DND-41 (cell line): ENCODE results near the gene FEM1B.

Experiments used
- ATAC-seq: fragments of 200-7000 bp; cut with Tn5 transposase; 3 replicates; pipeline ENCODE4 v1.9.1; 2021; ENCODE audit warnings: low read depth; ENCODE audit not compliant: insufficient read depth
- DNase-seq: peaks from one replicate; pipeline ENCODE4 v3.0.0-alpha.2; 2020
- H2AFZ ChIP-seq: 2 replicates; pipeline ENCODE4 v1.6.0; 2012; ENCODE audit warnings: low read depth, low read length
- H3K27ac ChIP-seq: 2 replicates; pipeline ENCODE4 v1.5.1; 2012; ENCODE audit warnings: low read length, inconsistent platforms
- H3K27me3 ChIP-seq: fragments of 200-600 bp; sonication (generic); 2 replicates; pipeline ENCODE4 v1.6.0; 2012; ENCODE audit warnings: low read length, mild to moderate bottlenecking, inconsistent platforms; ENCODE audit not compliant: insufficient read depth, poor library complexity
- H3K36me3 ChIP-seq: 2 replicates; pipeline ENCODE4 v1.5.1; 2012; ENCODE audit warnings: low read length, inconsistent platforms; ENCODE audit not compliant: insufficient read depth
- H3K4me1 ChIP-seq: 2 replicates; pipeline ENCODE4 v1.5.1; 2012; ENCODE audit warnings: mild to moderate bottlenecking, low read length; ENCODE audit not compliant: insufficient read depth
- H3K4me2 ChIP-seq: 2 replicates; pipeline ENCODE4 v1.6.0; 2012; ENCODE audit warnings: mild to moderate bottlenecking, moderate library complexity, low read length, inconsistent platforms; ENCODE audit not compliant: insufficient read depth
- H3K4me3 ChIP-seq, 2 experiments: fragments of 200-600 bp in 1 of 2; shearing (Covaris generic) in 1 of 2; 2 replicates each; pipeline ENCODE4 v1.5.1; 2012 to 2016; ENCODE audit warnings: inconsistent platforms in 2 of 2, low read length in 2 of 2, mild to moderate bottlenecking in 2 of 2, low read depth in 1 of 2, moderate library complexity in 1 of 2
- H3K79me2 ChIP-seq: 2 replicates; pipeline ENCODE4 v1.6.0; 2012; ENCODE audit warnings: low read length, inconsistent platforms; ENCODE audit not compliant: insufficient read depth
- H3K9ac ChIP-seq: 2 replicates; pipeline ENCODE4 v1.6.0; 2012; ENCODE audit warnings: low read depth, mild to moderate bottlenecking, inconsistent platforms, low read length, moderate library complexity
- H3K9me3 ChIP-seq: 2 replicates; pipeline ENCODE4 v1.5.1; 2012; ENCODE audit warnings: low read length, moderate library complexity, mild to moderate bottlenecking, inconsistent platforms; ENCODE audit not compliant: insufficient read depth, severe bottlenecking
- H4K20me1 ChIP-seq: 2 replicates; pipeline ENCODE4 v1.6.0; 2012; ENCODE audit warnings: low read length; ENCODE audit not compliant: insufficient read depth
- CTCF ChIP-seq: IDR thresholded peaks from 2 replicates; pipeline ENCODE4 v1.5.1; 2012; ENCODE audit warnings: borderline replicate concordance, low read length, moderate library complexity, mild to moderate bottlenecking; ENCODE audit not compliant: poor library complexity, severe bottlenecking; ENCODE audit errors: extremely low read depth
- EZH2 ChIP-seq: IDR thresholded peaks from 3 replicates; pipeline ENCODE4 v1.6.1; 2012; ENCODE audit warnings: borderline replicate concordance, low read depth, mild to moderate bottlenecking, moderate library complexity, low read length, inconsistent platforms; ENCODE audit not compliant: severe bottlenecking

The FEM1B gene

DNA sequence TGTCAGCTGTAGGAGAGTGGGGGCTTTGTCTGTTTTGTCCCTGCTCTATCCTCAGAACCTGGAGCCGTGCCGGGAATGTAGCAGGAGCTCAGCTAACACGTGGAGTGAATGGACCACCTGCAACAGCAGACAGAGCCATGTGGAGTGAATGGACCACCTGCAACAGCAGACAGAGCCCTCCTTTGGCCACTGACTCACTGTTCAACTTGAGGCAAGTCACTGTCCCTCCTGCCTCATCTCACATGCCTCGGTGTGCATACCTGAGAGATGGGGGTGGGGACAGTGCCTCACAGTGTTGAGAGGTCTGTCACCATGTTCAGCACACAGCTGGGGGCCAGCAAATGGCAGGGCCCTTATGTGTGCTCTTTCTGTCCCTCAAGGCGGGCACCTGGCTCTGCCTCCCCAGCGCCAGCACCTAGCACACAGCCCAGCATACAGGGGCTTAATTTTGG lies 27.9 kb downstream of the FEM1B start:
- Histone ChIP-seq H4K20me1 (no peaks in the 10 kb centered on the region), H3K27ac (no peak overlapping the region), H2AFZ (no peak overlapping the region), H3K4me2 (no peak overlapping the region), H3K27me3 (no peaks in the 10 kb centered on the region), H3K79me2 (no peaks in the 10 kb centered on the region), H3K9ac (no peak overlapping the region), H3K9me3 (no peaks in the 10 kb centered on the region), H3K36me3 (no peaks in the 10 kb centered on the region), H3K4me3 (no peak overlapping the region), H3K4me1 (no peaks in the 10 kb centered on the region)
- DNase-seq, result no peak
- no peak for ATAC-seq
- TF ChIP-seq EZH2 (no peak), CTCF (no peak)

DNA sequence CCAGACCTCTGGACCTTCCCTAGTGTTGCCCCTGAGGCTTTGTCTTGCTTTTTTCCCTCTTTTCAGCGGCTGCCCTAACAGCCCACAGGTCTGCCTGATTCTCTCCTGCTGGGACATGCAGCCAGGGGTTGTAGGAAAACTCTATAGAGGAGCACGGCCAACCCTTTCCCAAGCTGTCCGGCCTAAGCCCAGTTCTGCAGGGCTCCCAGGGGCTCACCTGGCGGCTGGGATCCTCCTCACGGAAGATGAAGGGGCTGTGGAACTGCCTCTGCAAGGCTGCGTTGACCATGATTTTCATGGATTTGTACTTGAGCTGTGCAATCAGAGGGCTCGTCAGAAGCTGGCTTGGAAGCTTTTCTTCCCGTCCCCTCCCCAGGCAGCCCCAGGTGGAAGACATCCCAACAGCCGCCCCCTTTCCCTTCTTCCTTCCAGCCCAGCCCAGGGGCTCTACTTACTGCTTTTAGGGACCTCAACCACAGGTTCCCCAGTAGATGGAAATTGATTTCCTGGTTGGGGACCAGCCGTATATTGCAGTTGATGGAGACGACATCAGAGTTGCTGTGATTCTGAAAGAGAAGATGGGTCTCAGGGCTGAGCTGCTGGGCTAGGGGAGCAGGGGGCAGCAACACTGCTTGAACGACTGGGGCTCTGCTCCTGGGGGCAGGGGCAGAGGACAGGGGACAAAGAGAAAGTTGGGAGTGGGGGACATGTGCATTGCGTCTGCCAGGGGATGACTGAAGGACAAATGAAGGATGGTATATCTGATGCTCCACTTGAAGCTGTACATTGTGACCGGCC lies 29.8 kb downstream of the FEM1B start:
- H3K4me2 ChIP-seq, result no peak overlapping the region
- ATAC-seq (no peak), DNase-seq (no peak)
- no peaks in the 10 kb centered on the region for H3K79me2 ChIP-seq
- TF ChIP-seq CTCF (no peak), EZH2 (no peak)
- H3K4me3 ChIP-seq, result no peak overlapping the region
- H3K27me3 ChIP-seq, result no peaks in the 10 kb centered on the region
- H4K20me1 ChIP-seq, result no peaks in the 10 kb centered on the region
- no peak overlapping the region for H3K9ac ChIP-seq
- no peaks in the 10 kb centered on the region for H3K4me1 ChIP-seq
- no peak overlapping the region for H2AFZ ChIP-seq
- H3K27ac ChIP-seq, result no peak overlapping the region
- no peaks in the 10 kb centered on the region for H3K36me3 ChIP-seq
- H3K9me3 ChIP-seq, result no peaks in the 10 kb centered on the region

DNA sequence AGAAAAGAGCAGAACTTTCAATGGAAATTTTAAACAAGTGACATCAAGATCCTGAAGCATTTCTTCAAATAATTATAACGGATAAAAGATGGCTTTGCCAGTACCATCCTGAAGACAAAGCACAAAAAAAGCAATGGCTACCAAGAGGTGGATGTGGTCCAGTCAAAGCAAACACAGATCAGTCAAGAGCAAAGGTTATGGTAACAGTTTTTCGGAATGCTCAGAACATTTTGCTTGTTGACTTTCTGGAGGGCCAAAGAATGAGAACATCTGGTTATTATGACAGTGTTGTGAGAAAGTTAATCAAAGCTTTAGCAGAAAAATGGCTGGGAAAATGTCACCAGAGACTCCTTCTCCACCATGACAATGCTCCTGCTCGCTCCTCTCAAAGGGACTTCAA lies 31.5 kb downstream of the FEM1B start:
- Histone ChIP-seq H2AFZ (no peak overlapping the region), H3K27me3 (no peaks in the 10 kb centered on the region), H4K20me1 (no peaks in the 10 kb centered on the region), H3K36me3 (no peaks in the 10 kb centered on the region), H3K9ac (no peak overlapping the region), H3K27ac (no peak overlapping the region), H3K79me2 (no peaks in the 10 kb centered on the region), H3K4me1 (no peaks in the 10 kb centered on the region), H3K4me2 (no peak overlapping the region), H3K9me3 (no peaks in the 10 kb centered on the region), H3K4me3 (no peak overlapping the region)
- no peak for ATAC-seq
- TF ChIP-seq CTCF (no peak), EZH2 (no peak)
- DNase-seq, result no peak
